GM19023 (cell line): ENCODE data around the gene DMD.

Experiments used
- ATAC-seq: cut with Tn5 transposase; IDR thresholded peaks from one replicate; pipeline ENCODE4 v1.9.1; 2021; ENCODE audit warnings: mild to moderate bottlenecking, moderate library complexity; ENCODE audit not compliant: unreplicated experiment

DMD gene

DNA sequence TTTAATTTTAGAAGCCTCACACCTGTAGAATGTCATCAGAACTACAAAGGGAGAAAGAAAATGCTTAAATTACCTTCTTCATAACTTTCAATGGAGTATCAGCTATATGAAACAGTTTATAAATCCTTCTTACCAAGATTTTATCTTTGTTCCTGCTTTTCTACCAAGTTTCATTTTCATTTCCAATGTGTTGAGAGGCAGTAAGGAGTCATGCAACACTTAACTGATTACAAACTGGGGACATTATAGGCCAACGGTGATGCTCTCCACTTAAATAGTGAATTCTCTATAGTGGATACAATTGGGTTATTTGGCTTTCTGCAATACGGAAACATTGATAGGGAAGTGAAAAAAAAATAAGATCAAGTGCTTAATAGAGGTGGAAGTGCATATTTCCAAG, 1994.3 kb downstream of the DMD start:
- ATAC-seq: no peak

DNA sequence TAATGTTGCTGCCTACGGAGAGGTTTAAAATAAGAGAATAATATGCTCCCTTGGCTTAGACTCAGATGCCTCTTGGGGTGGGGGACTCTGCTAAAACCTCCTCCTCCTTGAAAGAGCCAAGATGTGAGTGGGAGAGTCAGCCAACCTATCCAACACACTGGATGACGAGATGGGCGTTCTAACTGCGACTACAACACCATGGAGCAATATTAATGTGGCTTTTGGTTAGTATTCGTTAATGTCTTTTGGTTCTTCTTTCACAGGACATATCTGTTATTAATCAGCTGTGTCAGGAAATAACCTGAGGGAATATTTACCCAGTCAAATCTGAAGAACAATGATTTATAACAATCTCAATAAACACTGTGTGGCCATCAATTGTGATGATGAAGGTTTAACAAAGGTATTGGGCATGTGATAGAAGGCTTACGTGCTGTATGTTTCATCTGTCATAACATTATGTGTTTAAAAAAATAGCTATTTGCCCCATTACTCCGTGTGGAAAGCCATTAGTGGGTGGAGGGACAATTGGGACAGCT, 1996.0 kb downstream of the DMD start:
- ATAC-seq: no peak

GRCh38 chrX:31213941-31214340, 1997.4 kb downstream of the DMD start:
- ATAC-seq: no peak

DNA sequence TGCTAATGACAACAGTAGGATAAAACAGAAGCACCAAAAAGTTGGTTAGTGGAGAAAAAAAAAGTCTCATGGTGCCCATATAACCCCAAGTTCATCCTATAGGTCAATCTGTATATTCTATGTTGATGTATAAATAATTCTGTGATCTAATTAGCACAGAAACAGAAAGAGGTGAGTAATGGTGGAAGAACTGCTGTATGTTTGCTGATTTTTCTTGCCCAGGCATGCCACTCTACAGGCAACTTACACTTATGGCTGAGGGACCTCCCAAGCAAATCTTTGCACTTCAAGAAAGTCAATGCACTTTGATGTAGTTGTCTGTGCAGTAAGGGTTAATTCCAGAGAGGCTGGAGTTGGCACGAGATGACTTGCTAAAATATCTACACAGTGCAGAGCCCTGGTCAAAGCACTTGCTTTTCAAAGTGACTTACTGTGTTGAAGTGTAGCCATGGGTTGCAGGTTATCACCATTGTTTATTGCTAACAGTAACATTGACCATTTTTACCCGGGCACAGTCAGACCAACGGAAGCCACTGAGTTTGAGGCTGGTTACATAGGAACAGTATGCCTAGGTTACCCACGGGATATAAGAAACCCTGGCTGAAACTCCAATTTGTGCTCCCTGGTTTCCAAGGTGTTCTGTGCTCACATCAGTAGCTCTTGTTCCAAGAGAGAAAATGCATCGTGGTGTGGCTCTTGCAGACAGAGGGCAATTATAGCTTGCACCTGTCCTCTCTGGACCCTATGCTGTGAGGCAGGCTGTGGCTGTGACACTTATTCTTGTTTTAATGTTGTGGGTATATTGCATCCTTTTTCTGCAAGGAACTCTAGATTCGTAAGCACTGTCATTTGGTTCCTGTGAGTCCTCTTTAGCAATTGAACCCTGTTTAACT, 1998.2 kb downstream of the DMD start:
- no peak for ATAC-seq

DNA sequence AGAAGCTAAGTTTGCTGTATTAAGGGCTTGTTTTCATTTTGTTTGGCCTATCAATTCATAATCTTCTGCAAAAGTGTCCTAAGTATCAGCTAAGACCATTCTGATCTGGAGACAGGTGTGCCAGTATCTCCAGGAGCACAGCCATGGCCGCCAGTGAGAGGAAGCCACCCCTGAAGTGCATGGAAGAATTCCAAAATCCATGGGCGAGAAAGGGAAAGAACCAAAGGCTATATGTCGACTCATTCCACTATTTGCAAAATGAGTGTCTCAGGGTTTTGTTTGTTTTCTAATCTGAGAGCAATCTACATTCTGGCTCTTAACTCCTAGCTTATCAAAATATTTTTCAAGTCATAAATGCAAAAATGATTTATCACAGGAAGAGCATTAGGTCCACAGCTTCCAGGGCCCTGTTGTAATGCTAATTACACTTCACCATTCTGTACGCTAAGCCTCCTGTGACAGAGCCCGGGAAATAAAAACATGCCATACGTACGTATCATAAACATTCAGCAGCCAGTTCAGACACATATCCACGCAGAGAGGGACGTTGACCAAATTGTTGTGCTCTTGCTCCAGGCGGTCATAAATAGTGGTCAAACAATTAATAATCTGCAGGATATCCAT, 2002.2 kb downstream of the DMD start:
- ATAC-seq: no peak

GRCh38 chrX:31201503-31201902, 2009.8 kb downstream of the DMD start:
- no peak for ATAC-seq

DNA sequence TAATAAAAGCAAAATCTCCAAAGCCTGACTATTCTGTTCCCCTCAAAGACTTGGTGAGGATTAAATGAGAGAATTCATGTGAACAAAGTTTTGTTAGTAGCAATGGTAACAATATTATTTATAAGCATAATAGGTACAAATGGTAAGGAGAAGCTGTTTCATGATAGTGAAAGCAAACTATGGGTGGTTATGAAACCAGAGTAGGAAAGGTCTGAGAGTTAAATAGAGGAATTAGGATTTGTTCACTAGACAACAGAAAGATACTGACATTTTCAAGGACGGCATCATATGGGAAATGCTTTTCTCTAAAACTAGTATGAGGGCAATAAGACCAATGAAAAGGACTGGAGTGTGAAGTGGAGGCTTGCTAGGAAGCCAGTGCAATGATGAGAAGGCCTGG, 2010.9 kb downstream of the DMD start:
- ATAC-seq: no peak

DNA sequence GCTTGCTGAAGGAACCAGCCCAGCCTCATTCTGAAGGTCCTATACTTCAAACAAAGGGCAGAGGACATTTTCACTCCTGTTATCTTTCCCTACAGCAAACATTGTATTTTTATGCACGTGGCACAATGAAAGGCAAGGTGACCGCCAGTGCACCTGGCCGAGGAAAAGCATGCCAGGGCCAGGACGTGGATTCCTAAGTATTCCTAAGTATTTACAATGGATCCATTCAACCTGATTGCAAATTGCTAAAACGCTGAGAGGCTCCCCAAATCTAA, 2011.6 kb downstream of the DMD start:
- ATAC-seq: no peak

GRCh38 chrX:31199056-31199839, 2012.1 kb downstream of the DMD start:
- no peak for ATAC-seq

DNA sequence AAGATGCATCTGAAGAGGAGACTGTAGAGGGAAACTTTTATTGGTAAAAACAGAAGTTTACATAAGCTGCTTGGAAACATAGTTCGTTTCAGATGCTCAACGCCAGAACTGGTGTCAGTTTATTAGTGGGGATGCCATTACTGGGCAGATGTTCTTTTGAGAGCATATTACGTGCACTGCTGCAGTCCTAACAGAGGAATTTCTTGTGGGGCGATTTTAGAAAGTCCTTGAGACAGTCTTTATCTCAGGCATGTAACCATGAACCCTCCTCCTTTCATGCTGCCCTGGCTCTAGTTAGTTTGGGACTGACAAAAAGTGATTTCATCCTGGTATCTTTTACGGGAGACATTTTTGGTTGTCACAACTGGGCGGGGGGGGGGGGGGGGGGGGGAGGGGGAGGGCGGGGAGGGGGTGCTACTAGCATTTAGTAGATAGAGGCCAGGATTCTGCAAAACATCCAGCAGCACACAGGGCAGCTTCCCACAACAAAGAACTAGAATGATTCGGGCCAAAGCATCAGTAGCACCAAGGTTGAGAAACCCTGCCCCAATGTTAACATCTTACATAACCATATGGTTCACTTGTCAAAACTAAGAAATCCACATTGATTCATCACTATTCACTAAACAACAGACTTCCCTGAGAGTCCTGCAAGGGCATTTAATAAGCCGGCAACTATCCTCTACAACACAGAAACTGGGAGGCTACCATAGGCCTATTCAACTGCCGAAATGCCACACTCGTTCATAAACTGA, 2021.0 kb downstream of the DMD start:
- ATAC-seq: no peak

- ATAC-seq: no peak
Observed at GRCh38 chrX:31186693-31187338, 2024.5 kb downstream of the DMD start.

DNA sequence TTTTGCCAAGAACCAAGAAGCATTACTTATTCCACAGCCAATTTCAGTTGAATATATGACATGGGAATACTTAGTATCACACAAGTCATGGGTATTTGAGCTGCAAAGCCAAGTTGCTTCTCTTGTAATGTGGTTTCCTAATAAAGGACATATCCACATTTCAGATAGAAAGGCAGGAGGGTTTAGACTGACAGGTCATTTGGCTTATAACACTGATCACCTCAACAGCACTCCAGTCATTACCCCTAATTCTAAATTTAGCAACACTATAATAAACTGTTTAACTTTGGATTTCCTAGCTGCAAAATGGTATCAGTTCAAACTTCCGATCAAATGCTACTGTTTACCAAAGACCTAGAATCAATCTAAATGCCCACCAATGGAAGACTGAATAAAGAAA, 2025.5 kb downstream of the DMD start:
- no peak for ATAC-seq

DNA sequence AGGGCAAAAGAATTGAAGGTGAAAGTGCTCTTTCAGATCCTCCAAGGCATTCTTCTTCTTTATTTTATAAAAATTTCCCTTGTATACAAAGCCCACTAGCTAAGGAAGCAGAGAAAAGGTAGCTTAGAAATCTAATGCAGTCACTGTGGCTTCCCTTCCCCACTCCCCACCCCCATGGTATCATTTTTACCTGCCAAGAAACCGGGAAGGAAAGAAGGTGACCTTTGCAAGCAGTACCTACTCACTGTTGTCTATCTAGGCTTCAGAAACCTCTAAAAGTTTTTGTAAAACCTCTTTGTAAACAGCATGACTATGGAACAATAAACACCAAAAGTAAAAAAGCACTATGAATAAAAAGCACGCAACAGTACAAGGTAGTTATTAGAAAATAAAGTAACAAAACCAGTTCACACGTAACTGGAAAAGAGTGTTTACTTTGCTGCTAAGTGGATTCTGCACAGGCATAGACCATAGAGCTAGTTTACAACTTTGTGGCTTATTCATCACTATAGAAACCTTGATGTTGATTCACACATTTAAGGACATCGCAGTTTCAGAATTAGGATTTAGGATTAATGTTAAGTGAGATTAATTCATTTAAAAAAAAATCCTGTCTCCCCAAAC, 2029.9 kb downstream of the DMD start:
- ATAC-seq: no peak

- no peak for ATAC-seq
Observed at GRCh38 chrX:31179203-31179602, 2032.1 kb downstream of the DMD start.

DNA sequence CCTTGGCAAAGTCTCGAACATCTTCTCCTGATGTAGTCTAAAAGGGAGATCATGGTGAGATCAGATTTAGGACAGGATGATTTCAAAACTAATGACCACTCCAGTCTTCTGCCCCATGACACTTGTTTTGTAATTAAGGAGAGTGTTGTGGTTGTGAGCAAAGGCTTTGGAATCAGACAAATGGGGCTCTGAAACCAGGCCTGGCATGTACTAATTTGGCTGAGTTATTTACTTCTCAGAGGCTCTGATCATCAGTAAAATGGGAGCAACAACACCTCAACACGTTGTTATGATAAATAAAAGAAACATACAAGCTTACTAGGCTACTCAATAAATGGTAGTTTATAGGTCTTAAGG, 2032.6 kb downstream of the DMD start:
- ATAC-seq: no peak

GRCh38 chrX:31178064-31178768, 2033.1 kb downstream of the DMD start:
- no peak for ATAC-seq

GRCh38 chrX:31170792-31171191, 2040.6 kb downstream of the DMD start:
- no peak for ATAC-seq

GRCh38 chrX:31168551-31168950, 2042.8 kb downstream of the DMD start:
- peak; percentile 96 for ATAC-seq

GRCh38 chrX:31166832-31167231, 2044.5 kb downstream of the DMD start:
- ATAC-seq: no peak
